Left forelimb (tissue), 1 donor: ENCODE measurements around the gene SORCS2.
A peak's percentile ranks its signal among the peaks of the same experiment; 100 is the strongest.

Experiments
- DNase-seq: peaks from one replicate; pipeline ENCODE4 v3.0.0-alpha.2; 2018; ENCODE audit warnings: low spot score

The SORCS2 gene

GRCh38 chr4:7766086-7766485 is 573.7 kb downstream of the SORCS2 start:
- no peak for DNase-seq

GRCh38 chr4:7766661-7767345 is 574.5 kb downstream of the SORCS2 start:
- no peak for DNase-seq

DNA sequence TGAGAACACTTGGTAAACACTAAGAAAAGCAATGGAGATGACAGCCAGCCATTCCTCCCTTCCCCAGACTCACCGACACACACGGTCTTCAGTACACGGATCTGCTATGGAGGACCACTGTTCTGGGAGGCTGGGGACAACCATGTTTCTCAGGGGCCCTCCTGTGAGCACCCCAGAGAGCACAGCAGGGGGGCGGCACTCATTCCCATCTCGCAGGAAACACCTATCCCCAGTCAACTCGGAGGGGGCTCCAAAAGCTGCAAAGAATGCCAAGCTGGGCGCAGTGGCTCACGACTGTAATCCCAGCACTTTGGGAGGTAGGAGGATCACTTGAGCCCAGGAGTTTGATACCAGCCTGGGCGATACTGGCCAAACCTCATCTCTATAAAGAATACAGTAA is 575.2 kb downstream of the SORCS2 start:
- no peak for DNase-seq

DNA sequence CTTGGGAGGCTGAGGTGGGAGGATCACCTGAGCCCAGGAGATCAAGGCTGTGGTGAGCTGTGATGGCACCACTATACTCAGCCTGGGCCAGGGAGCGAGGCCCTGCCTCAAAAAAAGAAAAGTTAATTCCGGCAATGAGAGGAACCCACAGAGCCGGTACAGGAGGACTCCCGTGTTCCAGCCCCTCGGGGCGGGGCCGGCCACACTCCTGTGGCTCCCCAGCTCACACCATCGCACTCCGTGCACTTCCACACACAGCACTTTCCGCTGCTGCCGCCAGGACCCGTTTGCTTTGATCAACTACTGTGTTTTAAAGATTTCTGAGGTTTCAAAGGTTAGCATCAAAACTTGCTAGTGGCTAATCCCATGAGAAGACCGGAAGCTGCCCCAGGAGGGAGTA is 575.6 kb downstream of the SORCS2 start:
- no peak for DNase-seq

DNA sequence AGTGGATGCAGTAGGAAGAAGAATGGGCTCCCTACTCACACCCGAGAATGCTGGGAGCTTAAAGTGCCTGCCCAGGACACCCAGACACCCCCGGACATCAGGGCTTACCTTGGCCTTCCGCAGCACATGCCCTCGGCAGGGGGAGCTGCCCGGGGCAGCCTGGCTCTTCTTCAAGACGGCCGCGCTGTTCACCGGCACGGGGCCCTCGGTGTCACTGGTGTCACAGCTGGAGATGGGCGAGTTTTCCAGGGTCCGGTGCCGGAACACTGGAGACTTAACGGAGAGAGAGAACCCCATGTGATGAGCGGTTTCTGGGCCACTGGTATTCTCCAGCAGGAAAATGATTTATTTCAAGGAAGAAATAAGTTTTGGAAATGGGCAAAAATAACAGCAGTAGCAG is 576.4 kb downstream of the SORCS2 start:
- no peak for DNase-seq

- no peak for DNase-seq
Observed at GRCh38 chr4:7769396-7770223, 577.3 kb downstream of the SORCS2 start.

DNA sequence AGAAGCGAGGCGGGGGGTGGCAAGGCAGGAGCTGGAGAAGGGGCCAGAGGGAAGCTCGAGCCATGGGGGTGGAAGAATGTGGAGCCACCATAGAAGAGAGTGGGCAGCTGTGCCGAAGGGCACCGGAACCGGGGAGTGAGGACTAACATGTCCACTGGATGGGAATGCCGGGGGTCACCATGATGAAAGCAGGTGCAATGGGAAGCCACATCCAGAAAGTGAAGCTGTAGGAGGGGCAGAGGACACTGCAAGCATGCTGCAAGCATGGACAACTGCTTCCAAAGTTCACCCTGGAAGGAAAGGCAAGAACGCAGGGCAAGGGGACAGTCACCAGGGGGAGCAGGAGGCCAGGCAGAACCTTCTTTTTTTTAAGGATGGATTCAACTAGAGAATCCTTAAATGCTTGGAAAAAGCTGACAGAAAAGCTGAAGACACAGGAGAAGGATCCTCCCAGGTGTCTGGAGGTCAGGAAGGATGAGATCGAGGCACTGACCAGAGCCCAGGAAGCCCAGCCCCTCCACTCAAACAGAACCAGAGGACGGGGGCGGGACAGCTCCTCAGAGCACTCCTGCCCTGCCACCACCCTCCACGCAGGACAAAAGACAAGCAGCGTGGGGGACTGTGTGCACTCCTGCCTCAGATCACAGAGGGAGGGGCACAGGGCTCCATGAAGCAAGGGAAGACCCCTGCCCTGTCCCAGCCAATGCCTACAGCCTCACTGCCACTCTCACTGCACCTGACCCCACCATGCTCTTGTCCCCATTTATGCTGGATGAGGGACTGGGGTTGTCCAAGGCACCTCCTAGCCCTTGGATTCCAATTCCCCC is 578.1 kb downstream of the SORCS2 start:
- no peak for DNase-seq

GRCh38 chr4:7771056-7771455 is 578.7 kb downstream of the SORCS2 start:
- DNase-seq: no peak

- DNase-seq: no peak
Observed at GRCh38 chr4:7771541-7772507, 579.5 kb downstream of the SORCS2 start.

- DNase-seq: no peak
Observed at GRCh38 chr4:7772711-7773385, 580.5 kb downstream of the SORCS2 start.

DNA sequence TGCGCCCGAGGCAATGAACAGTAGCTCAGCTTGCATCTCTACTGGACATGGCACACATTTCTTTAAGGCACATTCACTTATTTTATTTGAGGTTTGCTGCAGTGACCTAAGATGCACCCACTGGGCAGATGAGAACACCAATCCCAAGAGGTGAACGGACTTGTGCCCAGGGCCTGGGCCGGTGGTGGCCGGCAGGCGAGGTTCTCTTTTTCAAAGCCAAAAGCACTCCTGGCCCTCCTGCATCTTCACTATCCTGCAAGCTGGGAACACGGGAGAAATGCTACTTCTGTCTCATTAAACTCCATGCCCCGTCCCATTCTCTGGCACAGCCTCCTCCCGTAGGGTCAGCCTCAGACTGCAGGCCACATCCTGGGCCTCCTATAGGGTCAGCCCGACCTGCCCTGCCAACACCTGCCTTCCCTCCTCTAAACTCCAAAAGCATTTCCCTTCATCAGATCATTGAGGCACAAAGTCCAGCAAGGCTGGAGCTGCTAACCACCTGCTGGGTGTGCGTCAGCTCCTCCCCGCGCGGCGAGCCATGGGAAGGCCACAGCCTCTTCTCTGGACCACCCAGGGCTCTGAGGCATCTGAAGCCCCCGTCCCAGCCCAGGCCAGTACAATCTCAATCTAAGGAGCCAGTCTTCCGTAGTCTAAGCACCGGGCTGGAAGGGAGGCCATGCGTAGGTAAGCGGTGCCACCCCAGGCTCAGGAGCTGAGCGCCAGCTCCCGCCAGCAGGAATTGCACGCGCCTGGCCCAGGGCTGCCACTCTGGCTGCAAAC is 581.3 kb downstream of the SORCS2 start:
- DNase-seq: no peak

DNA sequence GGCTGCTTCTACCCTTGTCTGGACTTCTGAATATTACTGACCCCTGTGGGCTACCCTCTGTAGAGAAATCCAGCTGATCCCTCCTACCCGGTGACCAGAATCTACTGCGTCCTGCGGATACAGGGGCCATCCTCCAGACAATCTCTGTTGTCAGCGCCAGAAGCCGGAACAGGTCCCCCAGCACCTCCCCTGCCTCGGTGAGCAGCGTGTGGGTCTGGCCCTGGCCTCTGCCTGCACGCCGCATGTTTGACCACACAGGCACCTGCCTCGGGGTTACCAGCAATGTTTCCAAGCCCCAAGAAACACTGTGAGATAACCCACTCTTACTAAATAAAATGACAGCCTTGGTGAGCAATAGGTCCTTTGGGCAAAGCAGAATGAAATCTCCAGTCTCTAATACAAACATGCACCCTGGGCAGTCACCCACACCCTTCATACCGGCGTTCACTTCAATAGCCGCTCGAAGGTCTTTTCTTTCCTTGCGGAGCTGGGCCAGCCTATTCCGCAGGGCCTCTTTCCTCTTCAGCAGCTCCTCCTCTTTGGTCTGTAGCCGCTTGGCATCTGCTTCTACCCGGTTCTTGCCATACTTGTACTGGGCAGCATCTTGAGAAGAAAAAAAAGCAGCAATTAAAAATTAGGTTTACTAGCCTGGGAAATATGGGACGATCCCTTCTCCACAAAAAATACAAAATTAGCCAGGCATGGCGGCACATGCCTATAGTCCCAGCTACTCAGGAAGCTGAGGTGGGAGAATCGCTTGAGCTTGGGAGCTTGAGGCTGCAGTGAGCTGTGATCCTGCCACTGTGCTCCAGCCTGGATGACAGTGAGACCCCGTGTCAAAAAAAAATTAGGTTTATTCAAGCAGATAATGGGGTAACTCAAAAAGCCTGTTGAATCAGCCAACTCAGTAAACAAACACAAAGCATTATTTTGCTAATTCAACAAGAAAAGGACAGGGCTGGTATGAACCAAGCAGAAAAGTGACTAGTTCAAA is 582.3 kb downstream of the SORCS2 start:
- DNase-seq: no peak

- no peak for DNase-seq
Observed at GRCh38 chr4:7775396-7775795, 583.1 kb downstream of the SORCS2 start.

DNA sequence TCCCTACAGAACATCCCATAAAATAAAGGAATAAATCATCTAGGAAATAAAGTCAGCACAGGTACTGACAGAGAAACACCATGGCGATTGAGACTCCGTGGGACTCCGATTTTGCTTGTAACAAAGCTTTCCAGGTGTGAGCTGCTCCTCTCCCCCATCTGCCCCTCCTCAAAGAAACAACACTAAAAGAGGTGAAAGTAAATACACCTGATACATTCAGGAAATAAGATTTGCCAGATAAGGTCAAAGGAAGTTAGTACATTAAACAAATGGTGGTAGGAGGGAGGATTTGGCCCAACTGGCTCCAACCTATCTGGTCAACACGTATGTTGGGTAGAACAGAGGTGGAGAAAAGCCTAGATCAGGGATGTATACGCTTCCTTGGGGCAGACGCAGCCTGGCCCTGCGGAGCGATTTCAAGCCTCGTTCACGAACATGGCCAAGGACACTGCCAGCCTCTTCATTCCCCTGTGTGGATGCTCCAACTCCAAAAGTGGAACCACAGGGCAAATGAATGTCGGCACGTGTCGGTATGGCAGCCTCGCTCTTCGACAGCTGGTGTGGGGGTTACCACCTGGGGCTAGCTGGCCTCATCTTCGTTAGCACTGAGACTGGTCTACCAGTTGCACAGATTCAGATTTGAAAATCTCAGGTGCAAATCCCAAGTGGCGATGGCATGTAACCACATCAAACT is 584.8 kb downstream of the SORCS2 start:
- DNase-seq: no peak

DNA sequence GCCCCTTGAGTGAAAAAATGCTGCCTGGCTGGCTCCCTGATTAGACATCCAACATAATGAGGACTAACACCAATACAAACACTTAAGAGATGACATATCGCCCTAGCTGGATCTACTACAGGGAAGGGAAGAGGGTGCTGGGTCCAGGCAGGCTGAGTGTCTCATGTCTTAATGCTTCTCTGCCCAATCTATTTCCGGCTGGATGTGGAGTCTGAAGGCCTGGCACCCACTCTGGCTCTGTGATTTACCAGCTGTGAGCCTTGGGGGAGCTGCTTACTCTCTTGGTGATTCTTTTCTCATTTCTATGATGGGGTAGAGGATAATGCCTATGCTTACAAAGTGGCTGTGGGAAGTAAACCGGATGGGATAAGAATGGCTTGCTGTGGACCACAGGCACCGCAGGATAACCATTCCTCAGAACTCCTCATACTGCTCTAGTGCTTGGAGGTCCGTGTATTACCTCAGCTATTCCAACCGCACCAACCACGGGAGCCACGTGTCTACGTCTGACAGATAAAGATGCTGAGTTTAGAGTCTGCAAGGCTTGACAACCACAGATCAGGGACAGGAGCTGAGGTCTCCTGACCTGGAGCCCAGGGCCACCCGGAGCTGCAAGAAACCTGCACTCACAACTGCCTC is 585.7 kb downstream of the SORCS2 start:
- peak; percentile 60 for DNase-seq

DNA sequence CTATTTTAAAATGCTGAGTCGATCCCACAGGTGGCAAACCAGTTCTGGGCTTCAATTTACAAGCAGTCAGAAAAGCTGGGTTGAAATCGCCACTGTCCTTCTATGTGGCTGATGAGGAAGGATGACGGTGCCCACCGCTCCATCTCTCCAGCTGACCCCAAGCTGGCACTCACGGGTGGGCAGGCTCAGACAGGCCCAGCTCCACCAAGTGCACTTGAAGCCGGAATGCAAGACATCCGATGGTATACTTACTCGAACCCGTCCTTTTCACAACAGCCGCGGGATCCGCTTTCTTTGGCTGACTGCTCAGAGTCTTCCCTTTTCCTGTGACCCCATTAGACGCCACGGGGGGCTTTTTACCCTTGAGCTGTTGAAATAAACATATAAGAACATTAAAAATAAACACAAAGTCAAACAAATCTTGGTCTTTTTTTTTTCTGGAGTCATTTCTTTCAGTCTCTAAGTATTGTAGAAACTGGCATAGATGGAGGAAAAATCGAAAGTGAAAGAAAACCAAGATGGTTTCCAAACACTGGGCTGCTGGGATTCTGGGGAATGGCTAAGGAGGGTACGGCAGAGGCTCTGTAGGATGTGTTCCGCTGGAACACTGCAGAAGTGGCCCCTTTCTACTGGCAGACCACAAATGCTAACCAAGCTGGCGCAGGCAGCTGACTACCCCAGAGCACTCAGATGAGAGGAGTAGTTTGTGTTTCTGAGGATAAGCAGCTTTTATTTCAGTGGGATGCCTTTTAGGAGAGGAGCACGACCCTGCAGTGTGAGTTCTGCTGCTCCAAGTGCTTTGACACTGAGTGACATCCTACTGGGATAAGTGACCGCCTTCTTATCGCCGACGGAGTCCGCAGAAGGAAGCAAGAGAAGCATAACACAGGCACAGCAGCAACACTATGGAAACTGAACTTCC is 586.4 kb downstream of the SORCS2 start:
- DNase-seq: peak; percentile 62

DNA sequence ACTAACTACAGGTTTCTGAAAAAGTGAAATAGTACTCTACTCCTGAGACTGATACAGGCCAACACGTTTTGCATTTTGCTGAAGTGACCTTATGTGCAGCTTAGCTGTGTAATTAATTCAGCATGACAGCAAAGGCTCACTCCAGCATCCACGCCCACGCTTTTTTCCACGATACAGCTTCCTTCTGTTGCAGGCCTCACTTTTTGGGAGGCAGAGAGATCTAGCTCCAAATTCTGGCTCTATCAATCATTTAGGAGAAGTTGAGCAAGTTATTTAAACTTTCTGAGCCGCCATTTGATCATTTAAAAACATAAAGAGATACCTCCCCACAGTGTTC is 587.1 kb downstream of the SORCS2 start:
- DNase-seq: peak; percentile 63
